ENCODE measurements around the gene EPB41L4A.

Gene EPB41L4A

DNA sequence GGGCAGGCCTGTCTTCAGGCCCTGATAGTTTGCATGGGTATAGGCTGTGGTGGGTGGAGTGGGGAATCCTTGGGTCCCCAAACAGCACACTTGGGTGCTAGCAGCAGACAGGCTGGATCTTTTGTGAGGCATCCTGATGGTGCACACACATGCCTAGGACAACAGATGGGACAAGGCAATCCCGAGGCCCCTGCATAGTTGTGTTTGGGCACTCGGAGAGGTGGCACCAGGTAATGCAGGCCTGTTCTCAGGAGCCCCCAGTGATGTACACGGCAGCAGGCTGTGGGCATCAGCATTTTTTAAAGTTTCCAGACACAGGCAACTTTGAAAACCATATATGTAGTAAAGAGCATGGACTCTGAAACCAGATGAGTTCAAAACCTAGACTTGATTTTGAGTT is 65.4 kb downstream of the EPB41L4A start:
- DNase-seq, result no peak

DNA sequence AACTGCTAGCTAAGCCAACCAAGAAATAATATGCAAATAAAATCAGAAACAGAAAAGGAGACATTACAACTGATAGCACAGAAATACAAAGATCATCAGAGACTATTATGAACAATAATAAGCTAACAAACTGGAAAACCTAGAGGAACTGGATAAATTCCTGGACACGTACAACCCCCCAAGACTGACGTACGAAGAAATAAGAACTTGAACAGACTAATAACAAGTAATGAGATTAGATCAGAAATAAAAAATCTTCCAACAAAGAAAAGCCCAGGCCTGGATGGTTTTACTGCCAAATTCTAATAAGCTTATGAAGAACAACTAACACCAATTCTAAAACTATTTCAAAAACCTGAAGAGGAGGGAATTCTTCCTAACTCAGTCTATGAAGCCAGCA is 67.9 kb downstream of the EPB41L4A start:
- no peak for DNase-seq

DNA sequence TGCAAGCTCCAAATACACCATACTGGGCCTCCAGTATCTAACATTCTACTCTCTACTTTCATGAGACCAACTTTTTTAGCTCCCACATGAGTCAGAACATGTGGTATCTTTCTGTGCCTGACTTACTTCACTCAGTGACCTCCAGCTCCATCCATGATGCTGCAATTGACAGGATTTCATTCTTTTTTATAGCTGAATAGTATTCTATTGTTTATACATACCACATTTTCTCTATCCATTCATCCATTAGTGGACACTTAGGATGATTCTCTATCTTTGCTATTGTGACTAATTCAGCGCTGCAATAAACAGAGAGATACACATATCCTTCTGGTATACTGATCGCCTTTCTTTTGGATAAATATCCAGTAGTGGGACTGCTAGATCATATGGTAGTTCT is 68.5 kb downstream of the EPB41L4A start:
- DNase-seq, result no peak

DNA sequence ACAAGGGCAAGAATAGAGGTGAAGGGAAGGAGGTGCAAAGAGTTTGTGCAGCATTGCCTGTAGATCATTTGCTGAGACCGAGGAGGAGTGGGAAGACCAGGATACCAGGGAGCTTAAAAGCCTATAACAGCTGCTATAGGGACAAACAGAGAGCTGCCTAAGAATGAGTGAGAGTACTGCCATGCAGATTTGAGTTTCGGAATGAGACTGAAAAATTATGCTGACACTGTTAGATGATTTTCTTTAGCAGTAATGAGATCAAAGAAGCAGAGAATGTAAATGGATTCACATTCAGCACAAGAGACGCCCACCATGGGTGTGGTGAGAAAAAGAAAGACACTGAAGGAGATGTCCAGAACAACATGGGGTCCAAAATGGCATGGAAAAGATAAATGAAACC is 69.7 kb downstream of the EPB41L4A start:
- no peak for DNase-seq

DNA sequence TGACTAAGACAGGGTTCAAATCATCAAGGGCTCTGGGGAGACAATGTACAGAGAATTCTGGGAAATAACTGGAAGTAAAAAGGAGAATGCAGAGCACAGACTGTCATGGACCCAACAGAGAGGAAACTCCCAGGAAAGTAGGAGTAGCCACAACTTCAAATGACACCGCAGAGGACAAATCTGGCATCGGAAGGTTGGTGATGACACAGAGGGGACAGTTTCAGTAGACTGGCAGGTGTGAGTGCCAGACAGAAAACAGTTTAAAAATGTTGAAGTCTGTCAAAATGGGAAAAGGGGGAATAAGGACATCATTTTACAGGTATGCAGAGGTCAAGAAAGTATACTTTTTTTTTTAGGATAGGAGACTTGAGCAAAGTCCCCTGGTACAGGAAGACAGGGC is 70.2 kb downstream of the EPB41L4A start:
- no peak for DNase-seq

DNA sequence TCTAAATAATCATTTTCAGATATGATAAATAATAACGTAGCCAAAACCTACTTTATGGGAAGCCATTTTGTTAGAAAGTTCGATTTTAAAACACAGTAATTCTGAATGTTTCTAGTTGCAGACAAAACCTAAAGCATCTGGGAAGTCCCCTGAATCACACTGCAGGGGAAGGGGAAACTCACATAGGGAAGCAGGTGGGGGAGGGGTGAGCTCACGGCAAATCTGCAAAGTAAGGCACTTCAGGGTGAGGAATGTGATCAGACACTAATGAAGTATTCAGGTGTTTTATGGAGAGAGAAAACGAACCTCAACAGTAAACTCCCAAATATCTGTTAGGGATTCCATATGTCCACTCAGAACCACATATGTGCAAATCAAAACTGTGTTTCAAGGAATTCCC is 70.7 kb downstream of the EPB41L4A start:
- no peak for DNase-seq

DNA sequence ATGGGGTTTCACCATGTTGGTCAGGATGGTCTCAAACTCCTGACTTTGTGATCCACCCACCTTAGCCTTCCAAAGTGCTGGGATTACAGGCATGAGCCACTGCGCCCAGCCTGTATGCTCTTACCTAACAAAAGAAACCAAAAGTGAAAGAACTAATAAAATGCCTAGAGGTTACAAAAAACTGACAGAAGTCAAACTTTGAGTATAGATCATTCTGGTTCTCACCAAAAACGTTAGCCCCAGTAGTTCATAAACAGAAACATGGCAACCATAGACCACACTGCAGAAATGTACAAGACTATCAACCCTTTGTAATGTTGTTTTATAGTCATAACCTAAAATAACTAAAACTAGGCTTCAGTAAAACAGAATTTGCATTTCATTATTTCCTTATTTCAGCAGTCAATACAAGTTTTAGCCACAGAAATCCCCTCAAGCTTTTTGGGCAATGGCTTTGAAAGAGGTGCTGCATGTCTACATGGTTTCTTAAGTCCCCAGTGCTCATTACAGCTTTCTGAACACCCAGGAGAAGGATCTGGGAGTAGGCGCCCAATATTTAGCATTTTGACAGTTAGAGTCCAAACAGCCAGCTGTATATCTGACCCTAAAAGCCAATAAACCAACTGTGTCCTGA is 72.5 kb downstream of the EPB41L4A start:
- no peak for DNase-seq

DNA sequence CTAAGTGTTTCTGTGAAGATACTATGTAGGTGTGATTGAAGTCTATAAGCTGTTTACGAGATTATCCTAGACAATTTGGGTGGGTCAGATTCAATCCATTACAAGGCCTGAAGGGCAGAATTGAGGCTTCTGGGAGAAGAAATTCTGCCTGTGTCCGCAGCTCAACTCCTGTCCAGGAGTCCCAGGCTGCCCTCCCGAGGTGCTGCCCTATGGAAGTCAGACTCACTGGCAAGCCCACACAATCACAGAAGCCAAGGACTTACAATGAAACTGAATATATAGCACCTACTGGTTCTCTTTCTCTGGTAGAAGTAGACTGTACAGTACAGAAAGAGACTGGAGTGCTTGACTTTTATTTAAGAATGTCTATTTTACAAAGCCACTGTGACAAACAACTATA is 74.5 kb downstream of the EPB41L4A start:
- DNase-seq, result no peak

DNA sequence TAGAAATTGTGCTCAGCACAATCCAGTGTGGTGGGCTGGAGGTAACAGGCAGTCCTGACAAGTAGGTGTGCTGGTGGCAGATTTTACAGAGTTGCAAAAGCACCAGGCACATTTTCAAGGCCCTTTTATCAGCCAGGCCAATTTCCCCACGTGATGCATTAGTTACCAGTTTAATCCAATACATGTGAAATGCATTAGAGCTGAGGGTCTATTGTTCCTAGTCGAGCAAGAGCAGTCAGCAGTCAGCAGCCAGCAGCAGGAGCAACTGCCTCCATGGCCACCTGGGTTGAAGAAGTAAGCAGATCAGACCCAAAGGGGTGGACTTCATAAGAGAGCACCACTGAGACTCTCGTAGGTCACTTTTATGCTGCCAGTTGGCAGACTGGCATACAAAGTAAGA is 76.7 kb downstream of the EPB41L4A start:
- DNase-seq, result no peak

DNA sequence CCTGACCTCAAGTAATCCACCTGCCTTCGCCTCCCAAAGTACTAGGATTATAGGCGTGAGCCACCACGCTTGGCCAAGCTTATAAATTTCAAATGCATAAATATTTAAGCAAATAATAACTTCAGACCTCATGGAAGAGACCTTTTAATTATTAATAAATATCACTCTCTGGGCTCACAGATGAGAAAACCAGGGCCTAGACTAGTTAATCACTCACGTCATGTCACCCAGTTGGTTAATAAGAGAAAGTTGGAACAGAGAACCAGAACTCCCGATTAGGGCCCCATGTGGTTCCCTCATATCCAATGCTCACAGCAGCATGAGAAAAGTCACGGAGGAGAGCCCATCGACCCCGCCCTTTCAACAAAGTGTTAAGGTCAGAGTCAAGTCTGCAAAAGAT is 79.3 kb downstream of the EPB41L4A start:
- no peak for DNase-seq

DNA sequence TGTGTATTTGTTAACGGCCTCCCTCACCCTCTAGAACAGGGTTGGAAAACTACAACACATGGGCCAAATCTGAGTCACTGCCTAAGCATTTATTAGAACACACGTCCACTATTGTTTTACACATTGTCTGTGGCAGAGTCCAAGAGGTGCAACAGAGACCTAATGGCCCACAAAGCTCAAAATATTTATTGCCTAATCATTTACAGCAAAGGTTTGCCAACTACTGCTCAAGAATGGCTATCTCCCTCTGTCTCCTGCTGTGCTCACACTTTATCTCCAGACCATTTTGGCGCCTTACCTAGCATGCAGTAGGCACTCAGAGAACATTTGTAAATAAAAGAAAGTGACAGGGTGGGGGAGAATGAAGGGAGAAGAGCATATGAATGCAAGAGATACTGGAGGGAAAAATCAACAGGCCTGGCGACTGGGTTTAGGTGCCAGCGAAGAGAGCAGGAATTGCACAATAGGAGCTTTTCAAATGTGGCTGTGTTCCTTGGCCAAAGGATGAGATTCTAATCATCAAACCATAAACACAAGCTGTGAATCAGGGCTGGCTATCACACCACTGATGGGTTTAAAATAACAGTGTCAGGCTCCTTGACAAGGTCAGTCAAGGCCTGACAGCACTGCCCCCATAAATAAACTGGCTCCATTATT is 80.3 kb downstream of the EPB41L4A start:
- no peak for DNase-seq

DNA sequence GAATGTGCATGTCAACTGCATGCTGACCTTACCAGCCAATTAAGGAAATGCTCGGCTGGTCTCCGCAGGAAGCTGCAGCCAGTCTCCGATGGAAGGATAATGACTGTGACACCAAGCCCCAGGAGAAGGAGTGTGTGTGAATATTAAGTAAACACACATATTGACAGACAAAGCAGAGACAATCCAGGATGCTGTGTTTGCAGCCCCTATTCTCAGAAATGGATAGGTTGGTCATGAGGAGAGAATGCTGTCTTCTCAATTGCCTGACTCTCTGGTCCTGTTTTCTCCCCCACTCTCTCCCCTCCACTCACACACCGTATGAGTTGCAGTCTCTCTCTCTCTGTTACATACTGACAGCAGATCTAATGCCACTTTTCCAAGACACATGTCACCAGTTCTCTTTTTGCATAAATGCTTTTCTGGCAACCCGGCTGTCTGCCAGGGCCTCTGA is 85.7 kb downstream of the EPB41L4A start:
- no peak for DNase-seq

DNA sequence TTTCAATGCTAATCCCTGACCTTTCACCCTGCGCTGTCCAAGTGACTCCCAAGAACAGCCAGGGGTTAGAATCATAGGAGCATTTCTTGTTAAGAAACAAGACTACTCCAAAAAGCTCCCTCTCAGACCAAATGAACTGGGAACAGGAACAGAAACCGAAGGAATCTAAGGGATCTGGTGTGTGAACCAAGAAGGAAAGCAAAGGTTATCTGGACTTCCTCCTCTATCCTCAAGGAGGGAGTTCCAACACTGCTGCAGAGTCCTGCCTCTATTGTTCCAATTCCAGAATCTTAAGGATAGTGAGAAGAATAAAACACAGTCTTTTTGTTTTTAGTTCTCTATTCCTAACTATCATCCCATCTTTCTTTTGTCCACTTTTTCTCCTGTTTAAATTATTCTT is 87.2 kb downstream of the EPB41L4A start:
- DNase-seq, result no peak

DNA sequence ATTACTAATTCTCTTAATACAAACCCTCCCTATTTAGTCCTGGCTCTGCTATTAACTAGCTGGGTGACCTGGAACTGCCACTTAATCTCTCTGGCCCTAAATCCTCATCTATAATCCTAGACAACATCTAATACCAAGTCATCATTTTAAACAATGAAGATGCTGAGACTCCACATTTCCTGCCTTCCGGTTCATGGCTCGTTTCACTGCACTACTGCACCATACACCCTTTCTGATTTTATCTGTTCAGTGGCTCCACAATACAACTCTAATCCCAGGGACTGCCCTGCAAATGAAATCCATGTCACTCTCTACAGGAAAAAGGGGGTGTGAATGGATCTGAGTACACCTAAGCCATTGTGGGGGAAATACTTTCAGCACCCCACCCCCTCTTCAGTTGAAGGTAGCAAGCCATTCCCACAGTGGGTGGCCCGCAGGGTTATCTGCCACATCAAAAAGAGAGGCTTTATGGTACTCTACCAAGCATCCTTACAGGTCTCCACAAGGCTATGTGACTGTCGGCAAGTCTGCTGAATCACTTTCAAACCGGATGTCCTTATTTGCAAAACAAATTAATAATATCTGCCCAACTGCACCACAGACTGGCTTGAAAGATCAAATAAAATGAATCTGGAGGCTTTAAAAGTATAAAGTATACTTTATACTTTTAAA is 89.5 kb downstream of the EPB41L4A start:
- no peak for DNase-seq

DNA sequence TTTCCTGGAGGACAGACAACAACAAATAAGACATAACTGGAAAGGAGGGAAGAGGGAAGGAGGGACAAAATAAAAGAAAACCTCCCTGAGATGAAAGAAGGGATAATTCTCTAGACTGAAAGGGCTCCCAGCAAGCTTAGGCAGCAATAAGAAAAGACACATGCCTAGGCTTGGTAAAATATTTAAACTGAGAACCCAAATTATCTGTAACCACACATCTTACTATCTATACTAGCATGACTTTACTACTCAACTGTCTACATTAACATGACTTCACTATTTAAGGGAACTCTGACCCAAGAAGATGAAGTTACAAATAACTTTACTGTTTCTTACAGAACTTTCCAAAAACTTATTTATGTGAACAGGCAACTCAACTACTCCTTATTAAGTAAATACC is 95.9 kb downstream of the EPB41L4A start:
- no peak for DNase-seq

DNA sequence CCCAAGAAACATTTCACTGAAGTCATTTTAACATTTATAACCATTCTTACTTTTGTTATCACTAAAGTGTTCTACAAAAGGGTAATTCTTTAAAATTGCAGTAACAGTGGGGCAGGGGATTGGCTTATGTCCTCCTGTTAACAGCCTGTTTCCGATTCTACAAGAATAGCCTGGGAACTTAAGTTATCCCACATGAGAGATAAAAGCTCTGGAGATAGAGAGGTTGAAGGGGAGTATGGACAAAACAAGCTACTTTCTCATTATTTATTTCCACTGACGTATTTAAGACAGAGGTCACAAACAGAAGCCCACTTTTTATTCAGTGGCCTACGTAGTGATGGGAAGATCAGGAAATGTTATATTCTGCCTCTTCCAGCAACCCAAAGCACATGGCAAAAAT is 98.7 kb downstream of the EPB41L4A start:
- DNase-seq, result no peak

DNA sequence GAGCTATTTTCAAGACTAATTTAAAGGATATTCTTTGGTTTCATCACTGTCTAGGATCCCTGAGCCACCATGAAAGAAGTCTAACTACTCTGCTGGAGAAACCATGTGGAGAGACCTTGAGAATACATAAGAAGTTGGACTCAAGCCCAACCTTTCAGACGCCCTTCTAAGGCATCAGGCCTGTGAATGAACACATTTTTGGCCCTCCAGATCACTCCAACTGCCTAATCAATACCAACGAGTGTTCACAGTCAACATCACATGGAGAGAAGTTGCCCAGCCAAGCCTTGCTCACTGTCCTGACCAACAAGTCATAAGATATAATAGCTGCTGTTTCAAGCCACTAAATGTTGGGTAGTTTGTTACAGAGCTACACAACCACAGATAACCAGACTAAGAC is 100.7 kb downstream of the EPB41L4A start:
- DNase-seq, result no peak

DNA sequence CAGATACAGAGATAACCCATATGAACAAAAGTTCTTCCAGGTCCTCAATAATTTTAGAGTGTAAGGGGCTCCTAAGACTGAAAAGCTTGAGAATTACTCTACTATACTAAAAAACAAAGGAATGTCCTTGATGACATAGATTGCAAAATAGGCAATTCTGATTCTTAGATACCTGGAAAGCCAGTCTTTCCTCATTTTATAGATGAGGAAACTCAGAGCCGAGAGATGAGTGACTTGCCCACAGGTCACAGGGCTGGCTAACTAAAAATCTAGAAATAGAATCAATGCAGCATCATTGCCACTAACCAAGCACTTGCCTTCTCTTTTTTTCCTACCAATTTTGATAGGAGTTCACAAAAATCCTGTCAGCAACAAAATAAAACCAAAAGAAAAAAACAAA is 101.2 kb downstream of the EPB41L4A start:
- no peak for DNase-seq

DNA sequence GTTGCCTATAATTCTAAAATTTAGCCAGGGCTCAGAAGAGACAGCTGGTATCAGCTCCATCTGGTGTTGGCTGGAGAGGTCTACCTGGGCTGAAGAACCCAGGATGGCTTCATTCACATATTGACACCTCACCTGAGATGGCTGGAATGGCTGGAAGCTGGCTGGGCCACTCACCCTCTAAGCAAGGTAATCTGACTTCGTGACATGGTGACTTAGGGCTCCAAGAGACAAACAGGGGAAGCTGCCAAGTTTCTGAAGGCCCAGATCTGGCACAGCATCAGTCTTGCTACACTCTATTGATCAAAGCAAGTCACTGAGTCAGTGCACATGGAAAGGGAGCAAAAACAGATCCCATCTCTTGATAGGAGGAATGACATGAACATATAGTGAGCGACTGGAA is 102.3 kb downstream of the EPB41L4A start:
- no peak for DNase-seq

DNA sequence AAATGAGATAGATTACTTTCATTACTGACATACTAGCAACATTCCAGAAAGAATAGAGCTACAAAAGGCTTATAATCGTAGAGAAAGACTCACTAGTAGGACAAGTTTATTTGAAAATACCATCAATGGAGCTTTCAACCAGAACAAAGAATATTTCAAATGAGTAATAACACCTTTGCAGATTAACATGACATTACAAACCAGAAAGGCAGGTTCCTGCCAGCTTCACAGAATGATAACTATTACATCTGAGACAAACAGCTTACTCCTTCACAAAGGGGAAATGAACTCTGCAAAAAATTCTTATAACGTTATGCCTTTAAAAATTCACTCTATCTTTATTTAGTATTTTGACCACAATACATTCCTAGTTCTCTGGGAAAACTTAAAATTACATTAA is 103.1 kb downstream of the EPB41L4A start:
- no peak for DNase-seq

DNA sequence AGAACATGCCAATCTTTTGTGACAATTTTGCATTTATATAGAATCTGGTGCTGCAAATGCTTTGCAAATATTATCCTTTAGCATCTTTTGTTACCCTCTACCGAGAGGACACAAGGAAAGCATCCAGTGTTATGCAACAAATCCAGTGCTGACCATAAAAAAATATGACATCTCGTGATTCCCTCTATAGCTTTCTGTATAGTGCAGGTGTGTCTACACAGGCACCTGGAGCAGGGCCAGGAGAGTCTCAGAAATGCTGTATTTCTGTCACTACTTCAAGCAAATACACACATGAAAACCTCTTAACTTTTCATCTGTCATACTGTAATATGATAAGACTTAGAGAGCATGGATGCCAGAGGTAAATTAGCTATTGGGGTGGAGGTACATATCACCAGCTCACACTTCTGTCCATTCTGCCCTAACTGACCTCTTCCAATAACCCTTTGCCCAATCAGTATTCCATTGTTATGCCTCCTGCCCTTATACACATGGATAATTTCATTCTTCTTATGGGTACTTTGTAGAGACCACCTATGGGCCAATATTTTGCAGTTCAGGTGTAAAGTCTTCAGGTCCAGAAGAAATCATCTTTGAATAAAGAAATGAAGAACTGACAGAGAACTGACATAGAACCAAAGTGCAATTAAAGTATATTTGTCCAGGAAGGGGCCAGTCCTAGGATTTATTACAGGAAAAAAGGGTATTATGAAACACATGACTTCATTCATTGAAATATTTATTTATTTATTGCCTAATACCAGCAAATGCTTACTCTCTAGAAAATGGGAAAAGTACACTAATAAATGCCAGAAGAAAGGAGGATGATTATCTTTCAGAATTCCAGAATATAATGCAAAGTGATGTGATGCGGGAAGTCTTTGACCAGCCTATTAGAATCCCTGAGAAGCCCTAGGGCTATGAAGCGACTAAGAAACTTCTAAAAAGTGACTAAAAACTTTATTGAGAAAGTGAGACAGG is 106.5 kb downstream of the EPB41L4A start:
- no peak for DNase-seq

DNA sequence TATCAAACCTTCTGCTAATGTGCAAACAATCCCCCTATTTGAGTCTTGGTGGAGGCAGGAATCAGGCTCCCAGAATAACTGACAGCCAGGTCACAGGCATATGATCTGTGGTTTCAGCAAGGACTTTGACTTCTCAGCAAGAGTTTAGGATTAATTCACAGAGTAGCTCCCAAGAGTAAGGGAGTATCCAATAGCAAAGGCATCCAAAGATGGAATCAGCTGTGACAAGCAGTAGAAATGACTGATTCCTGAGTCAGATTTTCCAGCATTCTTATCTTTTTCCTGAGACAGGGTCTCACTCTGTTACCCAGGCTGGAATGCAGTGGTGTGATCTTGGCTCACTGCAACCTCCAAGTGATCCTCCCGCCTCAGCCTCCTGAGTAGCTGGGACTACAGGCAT is 108.3 kb downstream of the EPB41L4A start:
- no peak for DNase-seq

DNA sequence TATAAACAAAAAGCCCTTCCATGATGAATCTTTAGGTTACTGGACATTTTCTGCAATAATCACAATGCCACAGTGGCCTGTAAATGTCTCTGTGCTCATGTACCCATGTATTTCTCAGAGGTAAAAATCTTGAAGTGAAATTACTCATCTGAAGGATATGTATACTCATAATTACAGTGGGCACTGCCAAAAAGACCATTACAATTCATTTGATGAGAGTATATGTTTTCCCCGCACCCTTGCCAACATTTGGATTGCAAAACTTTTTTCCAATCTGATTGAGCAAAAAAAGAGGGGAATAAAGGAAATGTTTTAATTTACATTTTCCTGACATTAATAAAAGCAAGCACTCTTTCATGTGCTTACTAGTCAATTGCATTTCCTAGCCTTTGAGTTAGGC is 110.5 kb downstream of the EPB41L4A start:
- no peak for DNase-seq

Data from femur (tissue), 1 donor.